ENCODE data around the gene ANKMY1.
A peak's percentile ranks its signal among the peaks of the same experiment; 100 is the strongest.

ANKMY1 gene

DNA sequence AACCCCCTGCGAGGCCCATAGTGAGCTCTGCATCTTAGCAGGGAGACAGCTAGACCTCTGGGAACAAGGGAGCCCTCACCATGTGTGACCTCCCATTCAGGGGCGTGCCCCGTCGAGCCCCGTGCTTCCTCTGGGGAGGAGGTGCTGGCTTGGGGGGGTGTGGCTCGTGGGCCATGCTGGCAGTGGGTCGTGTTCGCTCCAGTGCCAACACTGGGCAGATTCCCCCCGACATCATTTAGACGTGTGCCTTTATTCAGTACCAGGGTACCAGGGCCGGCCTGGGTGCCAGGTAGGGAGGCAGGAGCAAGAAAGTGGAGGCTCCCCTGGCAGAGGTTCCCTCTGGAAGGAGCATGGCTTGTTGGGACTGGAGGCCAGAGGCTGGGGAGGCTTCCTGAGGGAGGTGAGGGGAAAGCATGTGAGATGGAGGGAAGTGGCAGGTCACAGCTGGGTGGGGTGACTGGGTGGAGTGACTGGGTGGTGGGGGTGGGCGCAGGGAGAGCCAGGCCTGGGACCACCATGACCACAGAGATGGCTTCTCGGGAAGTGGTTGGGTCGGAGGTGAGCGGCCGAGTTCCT is 107.2 kb downstream of the ANKMY1 start:
- Histone ChIP-seq H3K4me3 (no peak overlapping the region), H3K36me3 (replicated peaks) (no peaks in the 10 kb centered on the region), H3K27me3 (ENCODE audit: low read depth) (no peaks in the 10 kb centered on the region), H3K9me3 (no peaks in the 10 kb centered on the region), H3K4me1 (peaks cover 4% of the 10 kb centered on the region)
- in situ Hi-C loops (cut with MboI; ENCODE audit: low sequenced_read_pairs): no loop called here
- DNase-seq (ENCODE audit: low spot score in 2 of 2): no peak

- H3K4me1 ChIP-seq: peaks cover 4% of the 10 kb centered on the region
- peak; percentile 30 to 74 for DNase-seq (ENCODE audit: low spot score in 2 of 2)
- no peak overlapping the region for H3K4me3 ChIP-seq
- in situ Hi-C loops (cut with MboI; ENCODE audit: low sequenced_read_pairs): loop anchor here (25.0 kb wide), 1 partner anchor 388 kb away; the partner anchor contains the start of gene OR6B3
- H3K36me3 ChIP-seq (replicated peaks): no peaks in the 10 kb centered on the region
- no peaks in the 10 kb centered on the region for H3K27me3 ChIP-seq (ENCODE audit: low read depth)
- no peaks in the 10 kb centered on the region for H3K9me3 ChIP-seq
These were observed 107.8 kb downstream of the ANKMY1 start for GRCh38 chr2:240449764-240450531.

- Histone ChIP-seq H3K9me3 (no peaks in the 10 kb centered on the region), H3K4me1 (peaks cover 4% of the 10 kb centered on the region), H3K36me3 (replicated peaks) (no peaks in the 10 kb centered on the region), H3K4me3 (no peak overlapping the region), H3K27me3 (ENCODE audit: low read depth) (no peaks in the 10 kb centered on the region)
- in situ Hi-C loops (cut with MboI; ENCODE audit: low sequenced_read_pairs): loop anchor here (25.0 kb wide), 1 partner anchor 386 kb away; the partner anchor contains the start of gene OR6B3
- DNase-seq (ENCODE audit: low spot score in 2 of 2): no peak
These were observed 109.2 kb downstream of the ANKMY1 start for GRCh38 chr2:240448387-240449274.

GRCh38 chr2:240447934-240448333 is 109.9 kb downstream of the ANKMY1 start:
- in situ Hi-C loops (cut with MboI; ENCODE audit: low sequenced_read_pairs): loop anchor here (25.0 kb wide), 1 partner anchor 386 kb away; the partner anchor contains the start of gene OR6B3
- Histone ChIP-seq H3K36me3 (replicated peaks) (no peaks in the 10 kb centered on the region), H3K27me3 (ENCODE audit: low read depth) (no peaks in the 10 kb centered on the region), H3K4me3 (no peak overlapping the region), H3K4me1 (peaks cover 4% of the 10 kb centered on the region), H3K9me3 (no peaks in the 10 kb centered on the region)
- DNase-seq (ENCODE audit: low spot score in 2 of 2): no peak

DNA sequence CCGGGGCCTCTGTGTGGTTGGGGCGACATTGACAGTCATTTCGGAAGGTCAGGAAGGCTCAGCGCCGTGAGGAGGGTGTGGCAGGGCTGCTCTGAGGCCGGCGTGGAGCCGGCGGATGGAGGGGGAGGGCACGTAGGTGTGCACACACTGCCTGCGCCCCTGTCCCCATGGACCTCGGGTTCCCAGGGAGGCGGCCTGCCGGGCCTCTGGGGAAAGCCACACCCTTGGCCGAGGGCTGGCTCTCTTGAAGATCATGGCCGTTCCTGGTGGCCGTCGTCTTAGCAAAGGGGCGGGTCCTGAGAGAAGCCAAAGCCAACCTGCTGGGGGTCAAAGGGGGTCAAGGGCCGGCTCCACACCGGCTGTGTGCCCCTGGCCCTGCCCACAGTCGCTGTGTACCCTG is 110.5 kb downstream of the ANKMY1 start:
- Histone ChIP-seq H3K27me3 (ENCODE audit: low read depth) (no peaks in the 10 kb centered on the region), H3K36me3 (replicated peaks) (no peaks in the 10 kb centered on the region), H3K9me3 (no peaks in the 10 kb centered on the region), H3K4me1 (peaks cover 4% of the 10 kb centered on the region), H3K4me3 (no peak overlapping the region)
- in situ Hi-C loops (cut with MboI; ENCODE audit: low sequenced_read_pairs): loop anchor here (25.0 kb wide), 1 partner anchor 385 kb away; the partner anchor contains the start of gene OR6B3
- no peak for DNase-seq (ENCODE audit: low spot score in 2 of 2)

- Histone ChIP-seq H3K9me3 (no peaks in the 10 kb centered on the region), H3K4me3 (no peak overlapping the region), H3K36me3 (replicated peaks) (no peaks in the 10 kb centered on the region), H3K4me1 (peaks cover 4% of the 10 kb centered on the region), H3K27me3 (ENCODE audit: low read depth) (no peaks in the 10 kb centered on the region)
- in situ Hi-C loops (cut with MboI; ENCODE audit: low sequenced_read_pairs): loop anchor here (25.0 kb wide), 1 partner anchor 384 kb away; the partner anchor contains the start of gene OR6B3
- no peak for DNase-seq (ENCODE audit: low spot score in 2 of 2)
These were observed 111.1 kb downstream of the ANKMY1 start for GRCh38 chr2:240446664-240447175.

GRCh38 chr2:240445961-240446663 is 111.7 kb downstream of the ANKMY1 start:
- Histone ChIP-seq H3K9me3 (no peaks in the 10 kb centered on the region), H3K4me1 (peaks cover 4% of the 10 kb centered on the region), H3K36me3 (replicated peaks) (no peaks in the 10 kb centered on the region), H3K4me3 (no peak overlapping the region), H3K27me3 (ENCODE audit: low read depth) (no peaks in the 10 kb centered on the region)
- in situ Hi-C loops (cut with MboI; ENCODE audit: low sequenced_read_pairs): loop anchor here (25.0 kb wide), 1 partner anchor 384 kb away; the partner anchor contains the start of gene OR6B3
- DNase-seq (ENCODE audit: low spot score in 2 of 2): no peak

GRCh38 chr2:240444464-240444863 is 113.3 kb downstream of the ANKMY1 start:
- Histone ChIP-seq H3K4me3 (no peak overlapping the region), H3K27me3 (ENCODE audit: low read depth) (no peaks in the 10 kb centered on the region), H3K36me3 (replicated peaks) (no peaks in the 10 kb centered on the region), H3K9me3 (no peaks in the 10 kb centered on the region), H3K4me1 (no peaks in the 10 kb centered on the region)
- in situ Hi-C loops (cut with MboI; ENCODE audit: low sequenced_read_pairs): loop anchor here (25.0 kb wide), 1 partner anchor 382 kb away; the partner anchor contains the start of gene OR6B3
- no peak for DNase-seq (ENCODE audit: low spot score in 2 of 2)

GRCh38 chr2:240443891-240444301 is 113.9 kb downstream of the ANKMY1 start:
- Histone ChIP-seq H3K4me3 (no peak overlapping the region), H3K27me3 (ENCODE audit: low read depth) (no peaks in the 10 kb centered on the region), H3K9me3 (no peaks in the 10 kb centered on the region), H3K36me3 (replicated peaks) (no peaks in the 10 kb centered on the region), H3K4me1 (no peaks in the 10 kb centered on the region)
- no peak for DNase-seq (ENCODE audit: low spot score in 2 of 2)
- in situ Hi-C loops (cut with MboI; ENCODE audit: low sequenced_read_pairs): loop anchor here (25.0 kb wide), 1 partner anchor 382 kb away; the partner anchor contains the start of gene OR6B3

GRCh38 chr2:240442891-240443715 is 114.7 kb downstream of the ANKMY1 start:
- in situ Hi-C loops (cut with MboI; ENCODE audit: low sequenced_read_pairs): loop anchor here (25.0 kb wide), 1 partner anchor 381 kb away; the partner anchor contains the start of gene OR6B3
- peaks cover under 1% of the 10 kb centered on the region for H3K4me1 ChIP-seq
- no peaks in the 10 kb centered on the region for H3K36me3 ChIP-seq (replicated peaks)
- H3K4me3 ChIP-seq: no peak overlapping the region
- no peak for DNase-seq (ENCODE audit: low spot score in 2 of 2)
- no peaks in the 10 kb centered on the region for H3K27me3 ChIP-seq (ENCODE audit: low read depth)
- H3K9me3 ChIP-seq: no peaks in the 10 kb centered on the region

GRCh38 chr2:240441993-240442411 is 115.8 kb downstream of the ANKMY1 start:
- Histone ChIP-seq H3K36me3 (replicated peaks) (no peaks in the 10 kb centered on the region), H3K4me1 (peaks cover 4% of the 10 kb centered on the region), H3K4me3 (no peak overlapping the region), H3K9me3 (no peaks in the 10 kb centered on the region), H3K27me3 (ENCODE audit: low read depth) (no peaks in the 10 kb centered on the region)
- in situ Hi-C loops (cut with MboI; ENCODE audit: low sequenced_read_pairs): loop anchor here (25.0 kb wide), 1 partner anchor 380 kb away; the partner anchor contains the start of gene OR6B3
- DNase-seq (ENCODE audit: low spot score in 2 of 2): no peak

Measured in HAP-1 (cell line).